ENCODE data around the gene FBXL4.
A peak's percentile ranks its signal among the peaks of the same experiment; 100 is the strongest.

FBXL4 gene

GRCh38 chr6:98844244-98845210, 103.2 kb downstream of the FBXL4 start:
- Histone ChIP-seq H3K4me3 (ENCODE audit: low read length) (peak overlapping the region; percentile 55), H3K27me3 (ENCODE audit: control insufficient read depth, insufficient read depth, low read length) (peaks cover 85% of the 10 kb centered on the region)

GRCh38 chr6:98843271-98844243, 104.2 kb downstream of the FBXL4 start:
- Histone ChIP-seq H3K27me3 (ENCODE audit: control insufficient read depth, insufficient read depth, low read length) (peaks cover 88% of the 10 kb centered on the region), H3K36me3 (ENCODE audit: insufficient read depth, low read length) (no peaks in the 10 kb centered on the region), H3K4me2 (ENCODE audit: low read length) (no peak overlapping the region), H3K4me3 (ENCODE audit: low read length) (no peak overlapping the region), H3K9ac (ENCODE audit: low read depth, low read length) (no peak overlapping the region), H3K9me3 (replicated peaks; ENCODE audit: low read length) (no peaks in the 10 kb centered on the region), H3K4me1 (ENCODE audit: control insufficient read depth, insufficient read depth, low read length) (peaks cover 15% of the 10 kb centered on the region)

More at GRCh38 chr6:98844244-98845210, 103.2 kb downstream of the FBXL4 start:
- Histone ChIP-seq H3K9ac (ENCODE audit: low read depth, low read length) (peak overlapping the region; percentile 41), H3K4me1 (ENCODE audit: control insufficient read depth, insufficient read depth, low read length) (peaks cover 15% of the 10 kb centered on the region), H3K36me3 (ENCODE audit: insufficient read depth, low read length) (no peaks in the 10 kb centered on the region), H3K4me2 (ENCODE audit: low read length) (peak overlapping the region; percentile 76), H3K9me3 (replicated peaks; ENCODE audit: low read length) (no peaks in the 10 kb centered on the region)

- Histone ChIP-seq H3K9ac (ENCODE audit: low read depth, low read length) (no peak overlapping the region), H3K27me3 (ENCODE audit: control insufficient read depth, insufficient read depth, low read length) (peaks cover 88% of the 10 kb centered on the region)
Measured at GRCh38 chr6:98842342-98843180, 105.2 kb downstream of the FBXL4 start.

GRCh38 chr6:98841621-98842341, 106.0 kb downstream of the FBXL4 start:
- Histone ChIP-seq H3K4me2 (ENCODE audit: low read length) (no peak overlapping the region), H3K9me3 (replicated peaks; ENCODE audit: low read length) (no peaks in the 10 kb centered on the region), H3K9ac (ENCODE audit: low read depth, low read length) (no peak overlapping the region), H3K27me3 (ENCODE audit: control insufficient read depth, insufficient read depth, low read length) (peaks cover 90% of the 10 kb centered on the region), H3K36me3 (ENCODE audit: insufficient read depth, low read length) (no peaks in the 10 kb centered on the region), H3K4me3 (ENCODE audit: low read length) (no peak overlapping the region), H3K4me1 (ENCODE audit: control insufficient read depth, insufficient read depth, low read length) (peaks cover 8% of the 10 kb centered on the region)

More at GRCh38 chr6:98842342-98843180, 105.2 kb downstream of the FBXL4 start:
- Histone ChIP-seq H3K36me3 (ENCODE audit: insufficient read depth, low read length) (no peaks in the 10 kb centered on the region), H3K4me2 (ENCODE audit: low read length) (no peak overlapping the region), H3K4me3 (ENCODE audit: low read length) (no peak overlapping the region), H3K4me1 (ENCODE audit: control insufficient read depth, insufficient read depth, low read length) (peaks cover 10% of the 10 kb centered on the region), H3K9me3 (replicated peaks; ENCODE audit: low read length) (no peaks in the 10 kb centered on the region)

- peaks cover 8% of the 10 kb centered on the region for H3K4me1 ChIP-seq (ENCODE audit: control insufficient read depth, insufficient read depth, low read length)
Measured at GRCh38 chr6:98840996-98841513, 106.7 kb downstream of the FBXL4 start.

GRCh38 chr6:98840385-98840784, 107.4 kb downstream of the FBXL4 start:
- peaks cover 98% of the 10 kb centered on the region for H3K27me3 ChIP-seq (ENCODE audit: control insufficient read depth, insufficient read depth, low read length)
- H3K4me3 ChIP-seq (ENCODE audit: low read length): no peak overlapping the region
- H3K9me3 ChIP-seq (replicated peaks; ENCODE audit: low read length): no peaks in the 10 kb centered on the region
- H3K4me1 ChIP-seq (ENCODE audit: control insufficient read depth, insufficient read depth, low read length): peaks cover 10% of the 10 kb centered on the region
- no peak overlapping the region for H3K4me2 ChIP-seq (ENCODE audit: low read length)
- no peaks in the 10 kb centered on the region for H3K36me3 ChIP-seq (ENCODE audit: insufficient read depth, low read length)
- no peak overlapping the region for H3K9ac ChIP-seq (ENCODE audit: low read depth, low read length)

More at GRCh38 chr6:98840996-98841513, 106.7 kb downstream of the FBXL4 start:
- Histone ChIP-seq H3K9ac (ENCODE audit: low read depth, low read length) (no peak overlapping the region), H3K4me3 (ENCODE audit: low read length) (no peak overlapping the region), H3K27me3 (ENCODE audit: control insufficient read depth, insufficient read depth, low read length) (peaks cover 94% of the 10 kb centered on the region), H3K36me3 (ENCODE audit: insufficient read depth, low read length) (no peaks in the 10 kb centered on the region), H3K9me3 (replicated peaks; ENCODE audit: low read length) (no peaks in the 10 kb centered on the region), H3K4me2 (ENCODE audit: low read length) (no peak overlapping the region)

GRCh38 chr6:98839781-98840361, 107.9 kb downstream of the FBXL4 start:
- H3K9me3 ChIP-seq (replicated peaks; ENCODE audit: low read length): no peaks in the 10 kb centered on the region
- no peaks in the 10 kb centered on the region for H3K36me3 ChIP-seq (ENCODE audit: insufficient read depth, low read length)
- peaks cover 98% of the 10 kb centered on the region for H3K27me3 ChIP-seq (ENCODE audit: control insufficient read depth, insufficient read depth, low read length)

GRCh38 chr6:98838975-98839374, 108.8 kb downstream of the FBXL4 start:
- H3K9me3 ChIP-seq (replicated peaks; ENCODE audit: low read length): no peaks in the 10 kb centered on the region
- peaks cover 12% of the 10 kb centered on the region for H3K4me1 ChIP-seq (ENCODE audit: control insufficient read depth, insufficient read depth, low read length)
- H3K36me3 ChIP-seq (ENCODE audit: insufficient read depth, low read length): no peaks in the 10 kb centered on the region
- H3K4me2 ChIP-seq (ENCODE audit: low read length): no peak overlapping the region
- peaks cover 93% of the 10 kb centered on the region for H3K27me3 ChIP-seq (ENCODE audit: control insufficient read depth, insufficient read depth, low read length)
- no peak overlapping the region for H3K4me3 ChIP-seq (ENCODE audit: low read length)
- H3K9ac ChIP-seq (ENCODE audit: low read depth, low read length): no peak overlapping the region

More at GRCh38 chr6:98839781-98840361, 107.9 kb downstream of the FBXL4 start:
- no peak overlapping the region for H3K9ac ChIP-seq (ENCODE audit: low read depth, low read length)
- no peak overlapping the region for H3K4me2 ChIP-seq (ENCODE audit: low read length)
- peaks cover 11% of the 10 kb centered on the region for H3K4me1 ChIP-seq (ENCODE audit: control insufficient read depth, insufficient read depth, low read length)
- H3K4me3 ChIP-seq (ENCODE audit: low read length): no peak overlapping the region

- H3K4me3 ChIP-seq (ENCODE audit: low read length): no peak overlapping the region
- no peaks in the 10 kb centered on the region for H3K9me3 ChIP-seq (replicated peaks; ENCODE audit: low read length)
- H3K4me2 ChIP-seq (ENCODE audit: low read length): no peak overlapping the region
- peaks cover 93% of the 10 kb centered on the region for H3K27me3 ChIP-seq (ENCODE audit: control insufficient read depth, insufficient read depth, low read length)
- H3K9ac ChIP-seq (ENCODE audit: low read depth, low read length): no peak overlapping the region
- peaks cover 22% of the 10 kb centered on the region for H3K4me1 ChIP-seq (ENCODE audit: control insufficient read depth, insufficient read depth, low read length)
- H3K36me3 ChIP-seq (ENCODE audit: insufficient read depth, low read length): no peaks in the 10 kb centered on the region
Measured at GRCh38 chr6:98838032-98838431, 109.7 kb downstream of the FBXL4 start.

Data from skeletal muscle satellite cell (primary cell).